NCI-H2029 (cell line): Measurements from ENCODE around the gene FTL.
A peak's percentile ranks its signal among the peaks of the same experiment; 100 is the strongest.

ENCODE experiments used
- DNase-seq: peaks from one replicate; lab custom pipeline; 2025; lab: John Stamatoyannopoulos, UW

The FTL gene

GRCh38 chr19:48966541-48967345 lies 1.6 kb downstream of the FTL start:
- DNase-seq: no peak

GRCh38 chr19:48967346-48968178 lies 2.5 kb downstream of the FTL start:
- no peak for DNase-seq

GRCh38 chr19:48968179-48968661 lies 3.1 kb downstream of the FTL start:
- no peak for DNase-seq

- no peak for DNase-seq
Measured at GRCh38 chr19:48968813-48969218, 3.7 kb downstream of the FTL start.

GRCh38 chr19:48969276-48970138 lies 4.4 kb downstream of the FTL start:
- no peak for DNase-seq

GRCh38 chr19:48970139-48970766 lies 5.1 kb downstream of the FTL start:
- DNase-seq: no peak

GRCh38 chr19:48970923-48971395 lies 5.8 kb downstream of the FTL start:
- DNase-seq: peak; percentile 73

- DNase-seq: no peak
Measured at GRCh38 chr19:48975947-48976847, 11.1 kb downstream of the FTL start.

GRCh38 chr19:48977061-48977460 lies 12.0 kb downstream of the FTL start:
- DNase-seq: no peak

- DNase-seq: no peak
Measured at GRCh38 chr19:48982280-48982679, 17.2 kb downstream of the FTL start.

- no peak for DNase-seq
Measured at GRCh38 chr19:48985711-48986110, 20.6 kb downstream of the FTL start.

GRCh38 chr19:48986211-48986610 lies 21.1 kb downstream of the FTL start:
- DNase-seq: no peak

- no peak for DNase-seq
Measured at GRCh38 chr19:48987323-48987722, 22.2 kb downstream of the FTL start.

GRCh38 chr19:48988286-48988685 lies 23.2 kb downstream of the FTL start:
- DNase-seq: no peak

GRCh38 chr19:48988860-48989259 lies 23.8 kb downstream of the FTL start:
- no peak for DNase-seq

- DNase-seq: no peak
Measured at GRCh38 chr19:48989701-48990291, 24.7 kb downstream of the FTL start.

GRCh38 chr19:48990400-48990799 lies 25.3 kb downstream of the FTL start:
- no peak for DNase-seq

GRCh38 chr19:48991011-48991609 lies 26.0 kb downstream of the FTL start:
- no peak for DNase-seq

GRCh38 chr19:48991873-48992580 lies 26.9 kb downstream of the FTL start:
- DNase-seq: no peak
